Peyer's patch (tissue), 4 donors: ENCODE measurements around the gene AKIRIN2. TPM values are rescaled to one million over a fixed set of nuclear protein-coding genes. Genes with fewer than 3 reads are reported as not detected.

Source experiments
- DNase-seq, 3 donors: peaks; one replicate each; pipeline ENCODE4 v3.0.0-alpha.2; 2017 to 2019
- H3K27ac ChIP-seq, 4 donors: fragments of 200-600 bp; sonication (generic); one replicate each; pipeline ENCODE4 v1.5.1; 2016 to 2019
- H3K27me3 ChIP-seq, 2 donors: fragments of 200-600 bp; sonication (generic); one replicate each; pipeline ENCODE4 v1.5.1; 2019
- H3K36me3 ChIP-seq, 3 donors: fragments of 200-600 bp; sonication (generic); one replicate each; pipeline ENCODE4 v1.5.1; 2016 to 2019
- H3K4me1 ChIP-seq, 4 donors: fragments of 200-600 bp; sonication (generic); one replicate each; pipeline ENCODE4 v1.5.1; 2016 to 2019
- H3K4me3 ChIP-seq, 4 donors: fragments of 200-600 bp; sonication (generic); 1 replicate in 3 of 4; 2 replicates in 1 of 4; pipeline ENCODE4 v1.5.1; 2016 to 2019; ENCODE audit warnings: mild to moderate bottlenecking in 1 of 4
- H3K9me3 ChIP-seq, 4 donors: fragments of 200-600 bp; sonication (generic); one replicate each; pipeline ENCODE4 v1.5.1; 2016 to 2019; ENCODE audit warnings: mild to moderate bottlenecking in 1 of 4
- CTCF ChIP-seq, 6 experiments: fragments of 450-650 bp in 4 of 6; fragments of 200-600 bp in 2 of 6; sonication (generic) in 1 of 6; IDR thresholded peaks; one replicate each; pipeline ENCODE4 v1.5.1; 2017 to 2019; ENCODE audit warnings: antibody characterized with exemption in 6 of 6, mild to moderate bottlenecking in 3 of 6, moderate library complexity in 1 of 6
- POLR2A ChIP-seq, 2 donors: fragments of 450-650 bp; IDR thresholded peaks; one replicate each; pipeline ENCODE4 v1.5.1; 2017; ENCODE audit warnings: antibody characterized with exemption in 2 of 2, mild to moderate bottlenecking in 2 of 2, moderate library complexity in 2 of 2
- total RNA-seq, 4 donors: library from RNA; depleted of rRNA; stranded (reverse); fragments of >200 nt; gene quantifications; one replicate each; pipeline ENCODE4 v1.1.0, GENCODE V29; 2016

AKIRIN2 gene
- total RNA-seq, 4 donors from 2014 or later, result 24.6 to 38.2 (median 28.3) TPM

DNA sequence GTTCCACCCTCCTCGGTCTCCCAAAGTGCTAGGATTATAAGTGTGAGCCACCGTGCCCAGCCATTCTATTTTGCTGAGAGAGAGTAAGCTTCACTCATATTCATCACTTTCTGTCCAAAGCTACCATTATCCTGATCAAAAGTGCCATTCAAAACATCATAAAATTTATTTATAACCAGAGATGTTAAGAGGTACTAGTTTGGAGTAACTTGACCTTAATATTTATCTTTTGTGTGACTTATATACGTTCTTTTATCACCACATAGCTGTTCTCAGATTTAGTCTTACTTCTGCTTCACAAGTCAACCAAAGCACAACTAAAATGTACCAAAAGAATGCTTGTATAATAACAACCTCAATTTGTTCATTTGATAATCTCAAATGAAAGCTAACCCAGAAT lies 18.1 kb downstream of the AKIRIN2 start:
- H3K27ac ChIP-seq, result no peak overlapping the region
- no peaks in the 10 kb centered on the region for H3K9me3 ChIP-seq
- no peak for DNase-seq
- no peaks in the 10 kb centered on the region for H3K27me3 ChIP-seq
- H3K4me3 ChIP-seq, result no peak overlapping the region
- peaks cover 3 to 34% (median 5%) of the 10 kb centered on the region in 4 donors for H3K4me1 ChIP-seq
- TF ChIP-seq CTCF (IDR thresholded peaks at IDR 0.05) (no peak), POLR2A (IDR thresholded peaks at IDR 0.05) (no peak)
- peaks cover 0 to 12% (median 0%) of the 10 kb centered on the region in 3 donors for H3K36me3 ChIP-seq

GRCh38 chr6:87682310-87682709 lies 19.7 kb downstream of the AKIRIN2 start:
- Histone ChIP-seq H3K4me3 (no peak overlapping the region), H3K36me3 (peaks cover 0 to 28% (median 0%) of the 10 kb centered on the region in 3 donors), H3K4me1 (peaks cover 3 to 38% (median 5%) of the 10 kb centered on the region in 4 donors), H3K9me3 (no peaks in the 10 kb centered on the region), H3K27ac (no peak overlapping the region), H3K27me3 (no peaks in the 10 kb centered on the region)
- no peak for DNase-seq
- TF ChIP-seq CTCF (IDR thresholded peaks at IDR 0.05) (no peak), POLR2A (IDR thresholded peaks at IDR 0.05) (no peak)

DNA sequence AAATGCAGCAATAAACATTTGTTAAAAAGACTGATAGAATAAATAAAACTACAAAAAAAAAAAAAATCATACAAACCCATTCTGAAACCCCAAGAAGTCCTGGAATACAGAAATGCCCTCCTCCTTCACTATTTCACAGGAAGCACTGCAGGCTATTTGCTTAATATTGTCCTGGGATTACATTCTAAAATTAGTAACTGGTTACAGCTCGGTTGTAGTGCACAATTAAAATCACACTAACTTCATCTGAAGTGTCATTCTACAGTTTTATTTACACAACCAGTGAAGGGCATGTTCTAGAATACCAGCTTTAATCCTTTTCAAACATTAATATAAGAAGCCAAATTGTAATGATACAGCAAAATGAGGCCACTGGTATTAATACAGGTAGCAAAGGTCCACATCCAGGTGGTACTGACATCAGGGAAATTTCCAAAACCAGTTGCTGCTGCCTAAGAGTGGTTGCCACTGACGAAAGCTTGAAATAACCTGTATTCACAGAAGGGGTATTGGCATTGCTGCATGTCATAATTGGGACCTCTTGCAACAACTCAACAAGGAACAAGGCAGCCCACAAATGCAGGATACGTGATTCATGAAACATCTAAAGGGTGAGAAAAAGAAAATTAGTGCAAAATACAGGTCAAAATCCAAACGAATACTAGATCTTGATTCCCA lies 26.9 kb downstream of the AKIRIN2 start:
- H3K36me3 ChIP-seq, result peaks cover 0 to 56% (median 0%) of the 10 kb centered on the region in 3 donors
- H3K9me3 ChIP-seq, result no peaks in the 10 kb centered on the region
- H3K4me1 ChIP-seq, result peaks cover 0 to 5% (median 0%) of the 10 kb centered on the region in 4 donors
- H3K27ac ChIP-seq, result no peak overlapping the region
- TF ChIP-seq CTCF (IDR thresholded peaks at IDR 0.05), result no peak
- no peak for TF ChIP-seq POLR2A (IDR thresholded peaks at IDR 0.05)
- H3K27me3 ChIP-seq, result no peaks in the 10 kb centered on the region
- H3K4me3 ChIP-seq, result no peak overlapping the region
- DNase-seq, result no peak

GRCh38 chr6:87674290-87674689 lies 27.7 kb downstream of the AKIRIN2 start:
- H3K4me1 ChIP-seq, result peaks cover 0 to 5% (median 0%) of the 10 kb centered on the region in 4 donors
- H3K9me3 ChIP-seq, result no peaks in the 10 kb centered on the region
- no peak overlapping the region for H3K27ac ChIP-seq
- H3K27me3 ChIP-seq, result no peaks in the 10 kb centered on the region
- H3K36me3 ChIP-seq, result peaks cover 0 to 55% (median 0%) of the 10 kb centered on the region in 3 donors
- H3K4me3 ChIP-seq, result no peak overlapping the region
- DNase-seq, result no peak
- TF ChIP-seq POLR2A (IDR thresholded peaks at IDR 0.05) (no peak), CTCF (IDR thresholded peaks at IDR 0.05) (no peak)

GRCh38 chr6:87673237-87673636 lies 28.8 kb downstream of the AKIRIN2 start:
- Histone ChIP-seq H3K4me1 (peaks cover 0 to 5% (median 0%) of the 10 kb centered on the region in 4 donors), H3K9me3 (no peaks in the 10 kb centered on the region), H3K27ac (no peak overlapping the region), H3K4me3 (no peak overlapping the region), H3K27me3 (no peaks in the 10 kb centered on the region), H3K36me3 (peaks cover 0 to 45% (median 0%) of the 10 kb centered on the region in 3 donors)
- no peak for DNase-seq
- TF ChIP-seq CTCF (IDR thresholded peaks at IDR 0.05) (no peak), POLR2A (IDR thresholded peaks at IDR 0.05) (no peak)
